ENCODE results near the gene KRT80.
A peak's percentile ranks its signal among the peaks of the same experiment; 100 is the strongest.

DNA sequence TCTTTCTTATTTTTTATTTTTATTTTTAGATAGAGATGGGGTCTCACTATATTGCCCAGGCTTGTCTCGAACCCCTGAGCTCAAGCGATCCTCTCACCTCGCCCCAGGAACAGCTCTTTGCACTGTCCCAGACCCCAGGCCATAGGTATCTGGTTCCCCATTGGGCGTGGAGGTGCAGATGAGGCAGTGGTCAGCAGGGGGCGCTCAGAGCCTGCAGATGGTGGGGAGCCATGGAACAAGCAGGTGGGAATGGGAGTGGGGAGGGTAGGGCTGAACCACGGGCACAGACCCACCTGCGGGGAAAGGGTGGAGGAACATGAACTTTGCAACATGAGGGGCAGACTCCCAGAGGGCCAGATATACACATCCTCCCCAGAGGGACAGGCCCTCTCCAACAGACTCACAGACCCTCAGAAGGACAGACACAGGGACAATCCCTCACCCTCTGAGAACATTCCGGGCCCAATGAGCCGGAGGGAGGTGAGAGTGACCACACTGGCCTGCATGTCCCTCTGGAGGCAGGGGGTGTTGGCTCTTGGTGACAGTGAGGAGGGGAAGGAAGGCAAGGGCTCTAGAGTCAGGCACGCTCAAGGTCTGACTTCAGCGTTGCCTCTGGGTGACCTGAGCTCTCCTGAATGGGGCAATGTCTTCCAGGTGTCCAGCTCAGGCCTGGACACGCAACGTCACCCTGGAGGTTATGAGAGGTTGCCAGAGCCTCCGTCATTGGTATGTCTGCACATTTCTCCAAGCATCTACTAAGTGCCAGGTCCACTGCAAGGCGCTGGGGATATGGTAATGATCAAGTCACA, 34.9 kb downstream of the KRT80 start:
- TF ChIP-seq, protein P1, sequence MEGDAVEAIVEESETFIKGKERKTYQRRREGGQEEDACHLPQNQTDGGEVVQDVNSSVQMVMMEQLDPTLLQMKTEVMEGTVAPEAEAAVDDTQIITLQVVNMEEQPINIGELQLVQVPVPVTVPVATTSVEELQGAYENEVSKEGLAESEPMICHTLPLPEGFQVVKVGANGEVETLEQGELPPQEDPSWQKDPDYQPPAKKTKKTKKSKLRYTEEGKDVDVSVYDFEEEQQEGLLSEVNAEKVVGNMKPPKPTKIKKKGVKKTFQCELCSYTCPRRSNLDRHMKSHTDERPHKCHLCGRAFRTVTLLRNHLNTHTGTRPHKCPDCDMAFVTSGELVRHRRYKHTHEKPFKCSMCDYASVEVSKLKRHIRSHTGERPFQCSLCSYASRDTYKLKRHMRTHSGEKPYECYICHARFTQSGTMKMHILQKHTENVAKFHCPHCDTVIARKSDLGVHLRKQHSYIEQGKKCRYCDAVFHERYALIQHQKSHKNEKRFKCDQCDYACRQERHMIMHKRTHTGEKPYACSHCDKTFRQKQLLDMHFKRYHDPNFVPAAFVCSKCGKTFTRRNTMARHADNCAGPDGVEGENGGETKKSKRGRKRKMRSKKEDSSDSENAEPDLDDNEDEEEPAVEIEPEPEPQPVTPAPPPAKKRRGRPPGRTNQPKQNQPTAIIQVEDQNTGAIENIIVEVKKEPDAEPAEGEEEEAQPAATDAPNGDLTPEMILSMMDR (IDR thresholded peaks at IDR 0.05; ENCODE audit: extremely low read depth in 1 of 2, insufficient read depth in 1 of 2, low read depth in 1 of 2, low read length in 2 of 2): peak; percentile 93 to 94
- TF ChIP-seq EZH2 (IDR thresholded peaks at IDR 0.05; ENCODE audit: borderline replicate concordance, low read depth, low read length, severe bottlenecking) (no peak), POLR2A (IDR thresholded peaks at IDR 0.05; ENCODE audit: low read depth, low read length) (no peak), POLR2AphosphoS5 (IDR thresholded peaks at IDR 0.05; ENCODE audit: insufficient read depth, low read depth, low read length) (no peak)

Data from endothelial cell of umbilical vein (primary cell).